ENCODE results near the gene VKORC1L1. TPM values are rescaled to one million over a fixed set of nuclear protein-coding genes. Genes with fewer than 3 reads are reported as not detected.

VKORC1L1 gene
- total and polyA plus RNA-seq, 2 of the 8 experiments (the other 6 are each of a cell fraction or from before 2014, with no cell fraction given), result 12.7 to 45.3 TPM

DNA sequence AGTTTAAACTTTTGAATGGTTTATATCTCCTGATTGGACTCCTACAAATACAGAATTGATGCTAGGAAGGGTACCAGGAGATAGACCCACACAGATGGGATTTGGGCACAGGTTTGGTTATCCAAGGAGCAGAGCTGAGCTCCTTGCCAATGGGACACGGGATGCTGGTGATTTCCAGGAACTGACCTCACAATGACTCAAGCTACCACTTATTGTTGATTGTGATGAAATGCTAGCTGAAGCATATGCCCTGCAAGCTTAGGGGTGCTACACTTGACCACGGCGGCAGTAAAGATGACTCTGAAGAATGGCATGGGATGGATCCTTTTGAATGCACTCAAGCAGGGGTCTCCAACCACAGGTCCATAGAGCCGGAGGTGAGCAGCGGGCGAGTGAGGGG lies 45.5 kb upstream of the VKORC1L1 start (continued):
- TF ChIP-seq, protein P1, sequence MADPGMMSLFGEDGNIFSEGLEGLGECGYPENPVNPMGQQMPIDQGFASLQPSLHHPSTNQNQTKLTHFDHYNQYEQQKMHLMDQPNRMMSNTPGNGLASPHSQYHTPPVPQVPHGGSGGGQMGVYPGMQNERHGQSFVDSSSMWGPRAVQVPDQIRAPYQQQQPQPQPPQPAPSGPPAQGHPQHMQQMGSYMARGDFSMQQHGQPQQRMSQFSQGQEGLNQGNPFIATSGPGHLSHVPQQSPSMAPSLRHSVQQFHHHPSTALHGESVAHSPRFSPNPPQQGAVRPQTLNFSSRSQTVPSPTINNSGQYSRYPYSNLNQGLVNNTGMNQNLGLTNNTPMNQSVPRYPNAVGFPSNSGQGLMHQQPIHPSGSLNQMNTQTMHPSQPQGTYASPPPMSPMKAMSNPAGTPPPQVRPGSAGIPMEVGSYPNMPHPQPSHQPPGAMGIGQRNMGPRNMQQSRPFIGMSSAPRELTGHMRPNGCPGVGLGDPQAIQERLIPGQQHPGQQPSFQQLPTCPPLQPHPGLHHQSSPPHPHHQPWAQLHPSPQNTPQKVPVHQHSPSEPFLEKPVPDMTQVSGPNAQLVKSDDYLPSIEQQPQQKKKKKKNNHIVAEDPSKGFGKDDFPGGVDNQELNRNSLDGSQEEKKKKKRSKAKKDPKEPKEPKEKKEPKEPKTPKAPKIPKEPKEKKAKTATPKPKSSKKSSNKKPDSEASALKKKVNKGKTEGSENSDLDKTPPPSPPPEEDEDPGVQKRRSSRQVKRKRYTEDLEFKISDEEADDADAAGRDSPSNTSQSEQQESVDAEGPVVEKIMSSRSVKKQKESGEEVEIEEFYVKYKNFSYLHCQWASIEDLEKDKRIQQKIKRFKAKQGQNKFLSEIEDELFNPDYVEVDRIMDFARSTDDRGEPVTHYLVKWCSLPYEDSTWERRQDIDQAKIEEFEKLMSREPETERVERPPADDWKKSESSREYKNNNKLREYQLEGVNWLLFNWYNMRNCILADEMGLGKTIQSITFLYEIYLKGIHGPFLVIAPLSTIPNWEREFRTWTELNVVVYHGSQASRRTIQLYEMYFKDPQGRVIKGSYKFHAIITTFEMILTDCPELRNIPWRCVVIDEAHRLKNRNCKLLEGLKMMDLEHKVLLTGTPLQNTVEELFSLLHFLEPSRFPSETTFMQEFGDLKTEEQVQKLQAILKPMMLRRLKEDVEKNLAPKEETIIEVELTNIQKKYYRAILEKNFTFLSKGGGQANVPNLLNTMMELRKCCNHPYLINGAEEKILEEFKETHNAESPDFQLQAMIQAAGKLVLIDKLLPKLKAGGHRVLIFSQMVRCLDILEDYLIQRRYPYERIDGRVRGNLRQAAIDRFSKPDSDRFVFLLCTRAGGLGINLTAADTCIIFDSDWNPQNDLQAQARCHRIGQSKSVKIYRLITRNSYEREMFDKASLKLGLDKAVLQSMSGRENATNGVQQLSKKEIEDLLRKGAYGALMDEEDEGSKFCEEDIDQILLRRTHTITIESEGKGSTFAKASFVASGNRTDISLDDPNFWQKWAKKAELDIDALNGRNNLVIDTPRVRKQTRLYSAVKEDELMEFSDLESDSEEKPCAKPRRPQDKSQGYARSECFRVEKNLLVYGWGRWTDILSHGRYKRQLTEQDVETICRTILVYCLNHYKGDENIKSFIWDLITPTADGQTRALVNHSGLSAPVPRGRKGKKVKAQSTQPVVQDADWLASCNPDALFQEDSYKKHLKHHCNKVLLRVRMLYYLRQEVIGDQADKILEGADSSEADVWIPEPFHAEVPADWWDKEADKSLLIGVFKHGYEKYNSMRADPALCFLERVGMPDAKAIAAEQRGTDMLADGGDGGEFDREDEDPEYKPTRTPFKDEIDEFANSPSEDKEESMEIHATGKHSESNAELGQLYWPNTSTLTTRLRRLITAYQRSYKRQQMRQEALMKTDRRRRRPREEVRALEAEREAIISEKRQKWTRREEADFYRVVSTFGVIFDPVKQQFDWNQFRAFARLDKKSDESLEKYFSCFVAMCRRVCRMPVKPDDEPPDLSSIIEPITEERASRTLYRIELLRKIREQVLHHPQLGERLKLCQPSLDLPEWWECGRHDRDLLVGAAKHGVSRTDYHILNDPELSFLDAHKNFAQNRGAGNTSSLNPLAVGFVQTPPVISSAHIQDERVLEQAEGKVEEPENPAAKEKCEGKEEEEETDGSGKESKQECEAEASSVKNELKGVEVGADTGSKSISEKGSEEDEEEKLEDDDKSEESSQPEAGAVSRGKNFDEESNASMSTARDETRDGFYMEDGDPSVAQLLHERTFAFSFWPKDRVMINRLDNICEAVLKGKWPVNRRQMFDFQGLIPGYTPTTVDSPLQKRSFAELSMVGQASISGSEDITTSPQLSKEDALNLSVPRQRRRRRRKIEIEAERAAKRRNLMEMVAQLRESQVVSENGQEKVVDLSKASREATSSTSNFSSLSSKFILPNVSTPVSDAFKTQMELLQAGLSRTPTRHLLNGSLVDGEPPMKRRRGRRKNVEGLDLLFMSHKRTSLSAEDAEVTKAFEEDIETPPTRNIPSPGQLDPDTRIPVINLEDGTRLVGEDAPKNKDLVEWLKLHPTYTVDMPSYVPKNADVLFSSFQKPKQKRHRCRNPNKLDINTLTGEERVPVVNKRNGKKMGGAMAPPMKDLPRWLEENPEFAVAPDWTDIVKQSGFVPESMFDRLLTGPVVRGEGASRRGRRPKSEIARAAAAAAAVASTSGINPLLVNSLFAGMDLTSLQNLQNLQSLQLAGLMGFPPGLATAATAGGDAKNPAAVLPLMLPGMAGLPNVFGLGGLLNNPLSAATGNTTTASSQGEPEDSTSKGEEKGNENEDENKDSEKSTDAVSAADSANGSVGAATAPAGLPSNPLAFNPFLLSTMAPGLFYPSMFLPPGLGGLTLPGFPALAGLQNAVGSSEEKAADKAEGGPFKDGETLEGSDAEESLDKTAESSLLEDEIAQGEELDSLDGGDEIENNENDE (IDR thresholded peaks at IDR 0.05; ENCODE audit: insufficient replicate concordance, low read length), result no peak
- TF ChIP-seq RFX5 (IDR thresholded peaks at IDR 0.05; ENCODE audit: borderline replicate concordance, low read depth, low read length), result no peak
- TF ChIP-seq CREB1 (IDR thresholded peaks at IDR 0.05), result no peak
- TF ChIP-seq, protein P2, sequence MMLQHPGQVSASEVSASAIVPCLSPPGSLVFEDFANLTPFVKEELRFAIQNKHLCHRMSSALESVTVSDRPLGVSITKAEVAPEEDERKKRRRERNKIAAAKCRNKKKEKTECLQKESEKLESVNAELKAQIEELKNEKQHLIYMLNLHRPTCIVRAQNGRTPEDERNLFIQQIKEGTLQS (IDR thresholded peaks at IDR 0.05; ENCODE audit: insufficient read depth, low read depth, low read length), result no peak
- TF ChIP-seq GTF2F1 (IDR thresholded peaks at IDR 0.05; ENCODE audit: borderline replicate concordance, low read depth, low read length), result no peak
- TF ChIP-seq TEAD4 (IDR thresholded peaks at IDR 0.05; ENCODE audit: low read depth, low read length), result no peak
